ENCODE data around the gene ANTXR1. TPM values are rescaled to one million over a fixed set of nuclear protein-coding genes. Genes with fewer than 3 reads are reported as not detected.
A peak's percentile ranks its signal among the peaks of the same experiment; 100 is the strongest.
"Not testable (repeated sequence)": the region's sequence is repeated elsewhere in the genome, so short reads cannot be mapped to it uniquely, and the experiment has no call there.

The ANTXR1 gene
- polyA plus RNA-seq, 3 donors = 83.1 to 89.0 (median 86.2) TPM

GRCh38 chr2:69255760-69256159 is 242.8 kb downstream of the ANTXR1 start:
- no peak for DNase-seq (ENCODE audit: extremely low read depth in 1 of 11, low read depth in 9 of 11, low spot score in 4 of 11)

DNA sequence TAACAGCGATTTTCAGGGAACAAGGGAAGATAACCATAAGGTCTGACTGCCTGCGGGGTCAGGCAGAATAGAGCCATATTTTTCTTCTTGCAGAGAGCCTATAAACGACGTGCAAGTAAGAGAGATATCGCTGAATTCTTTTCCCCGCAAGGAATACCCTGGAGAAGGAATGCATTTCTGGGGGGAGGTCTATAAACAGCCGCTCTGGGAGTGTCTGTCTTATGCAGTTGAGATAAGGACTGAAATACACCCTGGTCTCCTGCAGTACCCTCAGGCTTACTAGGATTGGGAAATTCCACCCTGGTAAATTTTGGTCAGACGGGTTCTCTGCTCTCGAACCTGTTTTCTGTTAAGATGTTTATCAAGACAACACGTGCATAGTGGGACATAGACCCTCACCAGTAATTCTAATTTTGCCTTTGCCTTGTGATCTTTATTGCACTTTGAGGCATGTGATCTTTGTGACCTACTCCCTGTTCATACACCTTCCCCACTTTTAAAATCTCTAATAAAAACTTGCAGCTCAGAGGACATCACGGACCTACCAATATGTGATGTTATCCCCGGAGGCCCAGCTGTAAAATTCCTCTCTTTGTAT is 247.1 kb downstream of the ANTXR1 start:
- DNase-seq (ENCODE audit: extremely low read depth in 1 of 11, low read depth in 9 of 11, low spot score in 4 of 11) = not testable (repeated sequence)

- DNase-seq (ENCODE audit: extremely low read depth in 1 of 11, low read depth in 9 of 11, low spot score in 4 of 11) = no peak
These were observed 247.7 kb downstream of the ANTXR1 start for GRCh38 chr2:69260666-69261065.

- no peak for DNase-seq (ENCODE audit: extremely low read depth in 1 of 11, low read depth in 9 of 11, low spot score in 4 of 11)
These were observed 256.4 kb downstream of the ANTXR1 start for GRCh38 chr2:69269330-69269729.

DNA sequence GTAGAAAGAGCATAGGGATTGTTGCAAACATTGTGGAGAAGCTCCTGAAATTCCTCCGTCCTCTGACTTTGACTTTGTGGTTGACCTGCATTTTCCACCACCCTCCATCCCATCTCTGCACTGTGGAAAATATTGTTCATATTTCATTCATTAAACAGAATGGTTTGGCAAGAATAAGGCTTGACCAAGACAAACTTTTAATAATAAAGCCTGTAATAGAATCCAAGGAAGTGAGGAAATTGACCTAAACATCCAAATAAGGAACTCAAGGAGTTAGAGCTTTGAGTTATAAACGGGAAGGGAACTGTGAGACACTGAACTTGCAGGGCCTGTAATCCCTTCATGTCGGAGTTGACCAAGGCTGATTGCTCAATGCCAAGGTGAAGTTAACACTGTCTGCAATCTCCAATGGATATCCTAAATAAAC is 258.9 kb downstream of the ANTXR1 start:
- DNase-seq (ENCODE audit: extremely low read depth in 1 of 11, low read depth in 9 of 11, low spot score in 4 of 11) = no peak

DNA sequence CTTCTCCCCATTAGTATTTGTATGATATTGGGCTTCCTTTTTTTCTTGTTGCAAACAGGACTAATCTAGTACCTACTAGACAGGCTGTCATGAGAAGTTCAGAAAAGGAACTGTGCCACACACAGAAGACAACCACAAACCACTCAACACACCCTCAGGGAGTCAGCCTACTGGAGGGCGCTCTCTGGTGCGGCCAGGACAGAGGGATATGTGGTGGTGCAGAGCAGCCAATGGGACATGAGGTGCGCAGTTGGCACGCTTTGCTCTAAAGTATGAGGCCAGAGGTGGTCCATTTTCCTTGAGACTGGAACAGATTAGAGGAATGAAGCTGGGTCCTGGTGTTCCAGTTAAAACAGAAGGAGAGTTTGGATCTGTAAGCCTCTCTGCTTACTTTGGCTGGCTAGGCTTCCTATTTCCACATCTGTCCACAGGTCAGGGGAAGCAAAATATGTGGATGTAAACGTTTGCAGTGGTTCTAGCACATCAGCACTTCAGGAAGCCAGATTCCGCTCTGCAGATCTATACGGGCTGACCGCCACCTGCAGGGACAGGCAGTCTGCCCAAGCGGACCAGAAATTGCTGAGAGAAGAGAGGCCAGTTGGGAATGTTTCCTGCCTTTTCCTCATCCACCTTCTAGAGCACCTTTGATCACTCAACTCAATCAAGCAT is 260.0 kb downstream of the ANTXR1 start:
- peak in 1 of 11 donors; percentile 13 for DNase-seq (ENCODE audit: extremely low read depth in 1 of 11, low read depth in 9 of 11, low spot score in 4 of 11)

- DNase-seq (ENCODE audit: extremely low read depth in 1 of 11, low read depth in 9 of 11, low spot score in 4 of 11) = no peak
These were observed 262.5 kb downstream of the ANTXR1 start for GRCh38 chr2:69275490-69275889.

DNA sequence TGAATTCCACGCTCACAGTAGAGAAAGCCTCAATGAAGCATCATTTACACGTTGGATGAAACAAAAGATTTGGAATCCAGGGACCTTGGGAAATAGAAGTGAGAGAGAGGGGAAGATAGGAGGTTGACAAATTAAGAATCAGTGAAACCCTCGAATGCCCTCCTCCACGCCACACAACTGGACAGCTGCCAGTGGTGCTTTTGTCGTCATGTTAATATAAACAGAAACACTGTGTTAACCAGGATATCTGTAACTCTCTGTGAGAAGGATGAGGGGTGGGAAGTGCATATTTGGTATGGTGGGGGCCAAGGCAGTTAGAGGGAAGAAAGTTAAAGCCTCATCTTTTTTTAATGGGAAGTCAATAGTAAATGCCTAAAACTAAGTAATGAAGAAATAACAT is 265.4 kb downstream of the ANTXR1 start:
- DNase-seq (ENCODE audit: extremely low read depth in 1 of 11, low read depth in 9 of 11, low spot score in 4 of 11) = no peak

DNA sequence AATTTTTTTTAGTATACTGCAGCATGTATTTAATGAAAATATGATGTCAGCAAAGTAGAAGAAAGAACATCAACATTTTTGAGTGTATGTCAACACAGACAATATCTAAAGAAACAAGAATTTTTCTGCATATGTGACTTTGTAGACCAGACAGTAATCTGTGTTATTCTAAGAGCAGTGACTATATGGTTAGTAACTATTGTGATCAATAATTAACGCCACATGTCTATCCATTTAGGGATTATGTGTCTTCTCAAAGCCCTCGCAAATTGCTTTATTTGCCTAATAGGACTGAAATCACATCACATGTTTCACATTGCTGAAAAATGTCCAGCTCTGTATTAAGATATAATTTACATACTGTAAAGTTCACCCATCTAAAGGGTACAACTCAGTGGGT is 266.2 kb downstream of the ANTXR1 start:
- no peak for DNase-seq (ENCODE audit: extremely low read depth in 1 of 11, low read depth in 9 of 11, low spot score in 4 of 11)

DNA sequence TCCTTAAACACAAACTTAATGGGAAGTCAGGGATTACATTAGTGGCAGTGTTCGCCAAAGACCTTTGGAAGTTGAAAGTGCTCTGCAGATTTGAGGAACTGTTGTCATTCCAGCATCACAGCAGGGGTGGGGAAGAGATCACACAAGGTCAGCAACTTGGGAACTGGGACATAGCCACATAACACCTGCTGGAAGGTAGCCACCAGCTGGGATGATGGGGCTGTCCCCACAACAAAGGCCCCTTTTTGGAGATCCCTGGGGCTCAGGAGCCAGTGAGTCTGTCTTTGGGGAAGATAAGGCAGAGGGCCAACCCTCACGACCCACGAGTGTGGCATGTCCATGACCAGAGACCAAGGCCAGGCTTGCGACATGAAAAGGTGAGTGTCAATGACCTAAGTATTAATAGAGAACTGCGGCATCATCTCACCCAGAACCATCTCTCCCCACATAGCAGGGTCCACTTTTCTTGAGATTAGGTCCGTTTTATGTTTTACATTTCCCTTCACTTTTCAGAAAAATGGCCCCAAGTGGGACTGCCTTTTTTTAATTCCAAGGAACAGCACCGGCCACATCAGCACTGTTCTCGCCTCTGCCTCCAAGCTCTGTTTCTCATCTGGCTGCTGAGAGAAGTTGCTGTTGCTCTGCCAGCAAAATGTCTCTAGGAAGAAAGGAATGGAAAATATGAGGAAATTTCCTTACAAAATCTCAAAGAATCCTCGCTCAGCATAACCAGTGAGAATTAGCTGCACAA is 267.1 kb downstream of the ANTXR1 start:
- DNase-seq (ENCODE audit: extremely low read depth in 1 of 11, low read depth in 9 of 11, low spot score in 4 of 11) = no peak

DNA sequence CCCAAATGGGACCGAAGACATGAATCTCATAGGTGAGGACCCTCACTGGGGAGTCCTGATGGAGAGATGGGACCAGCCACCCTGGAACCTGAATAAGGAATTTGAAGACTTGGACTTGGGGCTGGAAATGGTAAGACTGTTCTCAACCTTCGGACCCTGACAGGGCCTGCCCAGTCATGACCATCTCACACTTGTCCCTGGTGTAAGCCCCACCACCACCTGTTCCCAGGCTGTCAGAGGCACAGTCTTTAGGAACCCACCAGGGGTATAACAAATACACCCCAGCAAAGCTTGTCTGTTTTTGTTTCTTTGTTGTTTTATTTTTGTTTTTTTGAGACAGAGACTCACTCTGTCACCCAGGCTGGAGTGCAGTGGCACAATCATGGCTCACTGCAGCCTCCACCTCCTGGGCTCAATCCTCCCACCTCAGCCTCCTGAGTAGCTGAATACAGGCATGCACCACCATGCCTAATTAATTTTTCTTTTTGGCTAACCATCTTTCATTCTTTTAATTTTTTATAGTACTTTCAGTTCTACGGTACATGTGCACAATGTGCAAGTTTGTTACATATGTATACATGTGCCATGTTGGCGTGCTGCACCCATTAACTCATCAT is 267.9 kb downstream of the ANTXR1 start:
- DNase-seq (ENCODE audit: extremely low read depth in 1 of 11, low read depth in 9 of 11, low spot score in 4 of 11) = no peak

DNA sequence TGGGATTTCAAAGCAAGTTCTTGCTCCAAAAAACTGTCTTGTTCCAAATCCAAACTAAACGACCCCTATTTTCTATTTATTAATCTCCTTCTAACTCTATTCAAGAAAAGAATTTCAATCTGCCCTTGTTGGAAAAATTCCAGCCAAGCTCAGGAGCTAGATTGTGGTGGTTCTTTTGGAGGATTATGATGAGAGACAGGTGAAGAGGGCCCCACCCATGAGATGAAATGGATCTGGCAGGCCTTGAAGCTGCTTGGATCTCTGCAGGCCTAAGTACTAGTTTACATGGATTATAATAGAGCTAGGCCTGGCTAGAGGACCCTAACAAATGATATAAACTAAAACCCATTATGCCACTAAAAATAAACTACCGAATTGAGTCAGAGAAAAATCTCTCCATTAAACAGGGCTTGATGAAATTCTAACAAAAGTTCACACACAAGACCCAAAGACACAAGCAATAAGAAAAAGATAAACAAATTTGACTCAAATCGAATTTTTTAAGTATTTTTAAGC is 272.5 kb downstream of the ANTXR1 start:
- DNase-seq (ENCODE audit: extremely low read depth in 1 of 11, low read depth in 9 of 11, low spot score in 4 of 11) = no peak

GRCh38 chr2:69287544-69287943 is 274.6 kb downstream of the ANTXR1 start:
- DNase-seq (ENCODE audit: extremely low read depth in 1 of 11, low read depth in 9 of 11, low spot score in 4 of 11) = no peak

GRCh38 chr2:69288429-69288828 is 275.4 kb downstream of the ANTXR1 start:
- DNase-seq (ENCODE audit: extremely low read depth in 1 of 11, low read depth in 9 of 11, low spot score in 4 of 11) = no peak

DNA sequence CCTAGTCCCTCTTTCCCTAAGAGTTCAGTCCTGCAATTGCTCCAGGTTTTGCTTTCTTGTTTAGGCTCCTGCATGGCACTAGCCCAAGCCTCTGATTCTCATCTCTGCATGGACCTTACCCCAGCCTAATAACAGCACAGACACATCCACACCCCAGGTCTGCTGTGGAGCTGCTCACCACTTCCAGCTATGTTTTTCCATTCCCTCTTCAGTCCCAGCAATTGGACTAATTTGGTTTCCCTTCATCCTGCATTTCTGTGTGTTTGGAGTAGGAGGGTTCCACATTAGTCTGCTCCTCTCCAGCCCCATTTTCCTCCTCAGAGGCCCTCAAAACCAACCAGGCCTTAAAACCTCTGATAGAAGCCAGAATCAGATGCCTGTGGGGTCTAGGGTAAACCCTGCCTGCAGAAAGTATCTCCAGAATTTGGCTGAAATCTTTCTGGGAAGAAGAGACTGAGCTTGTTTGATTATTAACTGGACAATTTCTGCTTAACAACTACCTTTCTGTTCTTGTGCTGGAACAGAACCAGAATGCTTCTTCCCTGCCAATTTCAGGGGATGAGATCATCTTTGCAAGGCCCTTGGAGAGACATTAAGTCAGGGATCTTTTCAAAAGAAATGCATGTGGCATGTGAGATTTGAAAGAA is 278.1 kb downstream of the ANTXR1 start:
- no peak for DNase-seq (ENCODE audit: extremely low read depth in 1 of 11, low read depth in 9 of 11, low spot score in 4 of 11)

GRCh38 chr2:69291721-69292120 is 278.7 kb downstream of the ANTXR1 start:
- DNase-seq (ENCODE audit: extremely low read depth in 1 of 11, low read depth in 9 of 11, low spot score in 4 of 11) = no peak

DNA sequence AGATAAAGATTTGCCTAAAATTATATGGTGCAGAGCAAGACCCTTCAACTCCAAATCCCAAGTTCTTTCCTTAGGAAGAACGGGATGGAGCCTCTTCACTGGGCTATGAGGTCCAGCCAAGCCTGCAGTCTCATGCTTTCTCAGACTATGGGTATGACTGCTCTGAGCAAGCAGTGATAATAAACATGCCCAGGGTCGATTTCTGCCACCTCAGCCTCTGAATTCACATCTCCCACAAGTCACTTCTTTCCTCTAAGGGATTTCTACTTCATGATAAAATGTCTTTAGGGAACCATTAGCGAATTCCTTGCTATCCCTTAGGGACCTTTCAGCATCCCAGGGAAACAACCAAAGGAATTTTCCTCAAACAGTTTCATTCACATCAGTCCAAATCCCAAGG is 279.3 kb downstream of the ANTXR1 start:
- no peak for DNase-seq (ENCODE audit: extremely low read depth in 1 of 11, low read depth in 9 of 11, low spot score in 4 of 11)

DNA sequence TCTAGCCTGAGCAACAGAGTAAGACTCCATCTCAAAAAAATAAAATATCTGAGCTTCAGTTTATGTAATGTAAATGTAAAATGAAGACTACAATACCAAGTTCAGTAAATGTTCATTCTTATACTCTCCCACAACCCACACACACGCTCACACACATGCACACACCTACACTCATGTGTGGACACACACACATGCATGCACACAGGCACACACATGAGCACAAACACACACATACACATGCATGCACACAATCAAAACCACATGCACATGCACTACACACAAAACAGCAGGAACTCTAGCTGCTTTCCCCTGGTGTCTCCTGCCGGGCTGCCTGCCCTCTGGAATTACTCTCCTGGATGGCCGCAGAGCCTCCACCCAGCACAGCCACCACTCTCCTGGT is 283.4 kb downstream of the ANTXR1 start:
- DNase-seq (ENCODE audit: extremely low read depth in 1 of 11, low read depth in 9 of 11, low spot score in 4 of 11) = no peak

- no peak for DNase-seq (ENCODE audit: extremely low read depth in 1 of 11, low read depth in 9 of 11, low spot score in 4 of 11)
These were observed 284.2 kb downstream of the ANTXR1 start for GRCh38 chr2:69297216-69297615.
